ENCODE results near the gene ANP32E.

GRCh38 chr1:150259217-150259616, 23.3 kb upstream of the ANP32E start:
- TF ChIP-seq ZNF571 (tag by site-specific recombination; IDR thresholded peaks at IDR 0.05) (no peak), TCF7L2 (IDR thresholded peaks at IDR 0.05; ENCODE audit: borderline replicate concordance, low read depth, low read length) (no peak), ZNF596 (tag by site-specific recombination; IDR thresholded peaks at IDR 0.05) (no peak), ZNF175 (tag by site-specific recombination; IDR thresholded peaks at IDR 0.05) (no peak), ZIC2 (tag by site-specific recombination; IDR thresholded peaks at IDR 0.05) (no peak), ZSCAN16 (tag by site-specific recombination; IDR thresholded peaks at IDR 0.05) (no peak), KLF10 (tag by site-specific recombination; IDR thresholded peaks at IDR 0.05) (no peak), ZBTB7A (tag by site-specific recombination; IDR thresholded peaks at IDR 0.05; ENCODE audit: low read depth) (no peak), ZNF350 (tag by site-specific recombination; IDR thresholded peaks at IDR 0.05) (no peak)
- TF ChIP-seq, protein P1, sequence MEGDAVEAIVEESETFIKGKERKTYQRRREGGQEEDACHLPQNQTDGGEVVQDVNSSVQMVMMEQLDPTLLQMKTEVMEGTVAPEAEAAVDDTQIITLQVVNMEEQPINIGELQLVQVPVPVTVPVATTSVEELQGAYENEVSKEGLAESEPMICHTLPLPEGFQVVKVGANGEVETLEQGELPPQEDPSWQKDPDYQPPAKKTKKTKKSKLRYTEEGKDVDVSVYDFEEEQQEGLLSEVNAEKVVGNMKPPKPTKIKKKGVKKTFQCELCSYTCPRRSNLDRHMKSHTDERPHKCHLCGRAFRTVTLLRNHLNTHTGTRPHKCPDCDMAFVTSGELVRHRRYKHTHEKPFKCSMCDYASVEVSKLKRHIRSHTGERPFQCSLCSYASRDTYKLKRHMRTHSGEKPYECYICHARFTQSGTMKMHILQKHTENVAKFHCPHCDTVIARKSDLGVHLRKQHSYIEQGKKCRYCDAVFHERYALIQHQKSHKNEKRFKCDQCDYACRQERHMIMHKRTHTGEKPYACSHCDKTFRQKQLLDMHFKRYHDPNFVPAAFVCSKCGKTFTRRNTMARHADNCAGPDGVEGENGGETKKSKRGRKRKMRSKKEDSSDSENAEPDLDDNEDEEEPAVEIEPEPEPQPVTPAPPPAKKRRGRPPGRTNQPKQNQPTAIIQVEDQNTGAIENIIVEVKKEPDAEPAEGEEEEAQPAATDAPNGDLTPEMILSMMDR (tag by site-specific recombination; IDR thresholded peaks at IDR 0.05): no peak
- TF ChIP-seq, protein P2, sequence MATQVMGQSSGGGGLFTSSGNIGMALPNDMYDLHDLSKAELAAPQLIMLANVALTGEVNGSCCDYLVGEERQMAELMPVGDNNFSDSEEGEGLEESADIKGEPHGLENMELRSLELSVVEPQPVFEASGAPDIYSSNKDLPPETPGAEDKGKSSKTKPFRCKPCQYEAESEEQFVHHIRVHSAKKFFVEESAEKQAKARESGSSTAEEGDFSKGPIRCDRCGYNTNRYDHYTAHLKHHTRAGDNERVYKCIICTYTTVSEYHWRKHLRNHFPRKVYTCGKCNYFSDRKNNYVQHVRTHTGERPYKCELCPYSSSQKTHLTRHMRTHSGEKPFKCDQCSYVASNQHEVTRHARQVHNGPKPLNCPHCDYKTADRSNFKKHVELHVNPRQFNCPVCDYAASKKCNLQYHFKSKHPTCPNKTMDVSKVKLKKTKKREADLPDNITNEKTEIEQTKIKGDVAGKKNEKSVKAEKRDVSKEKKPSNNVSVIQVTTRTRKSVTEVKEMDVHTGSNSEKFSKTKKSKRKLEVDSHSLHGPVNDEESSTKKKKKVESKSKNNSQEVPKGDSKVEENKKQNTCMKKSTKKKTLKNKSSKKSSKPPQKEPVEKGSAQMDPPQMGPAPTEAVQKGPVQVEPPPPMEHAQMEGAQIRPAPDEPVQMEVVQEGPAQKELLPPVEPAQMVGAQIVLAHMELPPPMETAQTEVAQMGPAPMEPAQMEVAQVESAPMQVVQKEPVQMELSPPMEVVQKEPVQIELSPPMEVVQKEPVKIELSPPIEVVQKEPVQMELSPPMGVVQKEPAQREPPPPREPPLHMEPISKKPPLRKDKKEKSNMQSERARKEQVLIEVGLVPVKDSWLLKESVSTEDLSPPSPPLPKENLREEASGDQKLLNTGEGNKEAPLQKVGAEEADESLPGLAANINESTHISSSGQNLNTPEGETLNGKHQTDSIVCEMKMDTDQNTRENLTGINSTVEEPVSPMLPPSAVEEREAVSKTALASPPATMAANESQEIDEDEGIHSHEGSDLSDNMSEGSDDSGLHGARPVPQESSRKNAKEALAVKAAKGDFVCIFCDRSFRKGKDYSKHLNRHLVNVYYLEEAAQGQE (tag by site-specific recombination; IDR thresholded peaks at IDR 0.05): no peak

All from HEK293 (cell line).